Osteocyte (in vitro differentiated cells): ENCODE results near the gene CA5A. TPM values are rescaled to one million over a fixed set of nuclear protein-coding genes. Genes with fewer than 3 reads are reported as not detected.

Source experiments
- DNase-seq: peaks from one replicate; pipeline ENCODE4 v3.0.0; 2021; ENCODE audit warnings: mixed read lengths; ENCODE audit not compliant: unreplicated experiment; ENCODE audit errors: extremely low spot score
- H3K27ac Mint-ChIP-seq: one replicate; pipeline ENCODE4 v1.8.0; 2021; ENCODE audit warnings: mild to moderate bottlenecking, mixed read lengths; ENCODE audit not compliant: unreplicated experiment
- H3K27me3 Mint-ChIP-seq: one replicate; pipeline ENCODE4 v1.8.0; 2021; ENCODE audit warnings: mixed read lengths; ENCODE audit not compliant: unreplicated experiment
- H3K36me3 Mint-ChIP-seq: one replicate; pipeline ENCODE4 v1.8.0; 2021; ENCODE audit warnings: mixed read lengths; ENCODE audit not compliant: unreplicated experiment
- H3K4me1 Mint-ChIP-seq: one replicate; pipeline ENCODE4 v1.8.0; 2021; ENCODE audit warnings: mixed read lengths; ENCODE audit not compliant: unreplicated experiment
- H3K4me3 Mint-ChIP-seq: one replicate; pipeline ENCODE4 v1.8.0; 2021; ENCODE audit warnings: mild to moderate bottlenecking, moderate library complexity, mixed read lengths; ENCODE audit not compliant: unreplicated experiment
- H3K9me3 Mint-ChIP-seq: one replicate; pipeline ENCODE4 v1.8.0; 2021; ENCODE audit warnings: mixed read lengths; ENCODE audit not compliant: unreplicated experiment
- CTCF ChIP-seq: fragments of 200-600 bp; sonication (generic); IDR thresholded peaks from 2 replicates; pipeline ENCODE4 v1.5.0; 2021; ENCODE audit warnings: antibody characterized with exemption, mild to moderate bottlenecking, moderate library complexity
- total RNA-seq: library from RNA; stranded (reverse); gene quantifications from 2 replicates; pipeline ENCODE4 v1.2.1, GENCODE V29; 2021

CA5A gene
- total RNA-seq, 1 donor from 2014 or later = not detected

GRCh38 chr16:87954826-87955225, 18.5 kb upstream of the CA5A start:
- Mint-ChIP-seq H3K27ac (no peak overlapping the region), H3K36me3 (peaks cover 11% of the 10 kb centered on the region), H3K27me3 (no peaks in the 10 kb centered on the region), H3K9me3 (no peaks in the 10 kb centered on the region), H3K4me1 (peaks cover 38% of the 10 kb centered on the region), H3K4me3 (no peak overlapping the region)
- no peak for TF ChIP-seq CTCF
- no peak for DNase-seq

GRCh38 chr16:87954361-87954760, 18.0 kb upstream of the CA5A start:
- TF ChIP-seq CTCF = no peak
- H3K4me3 Mint-ChIP-seq = no peak overlapping the region
- peaks cover 38% of the 10 kb centered on the region for H3K4me1 Mint-ChIP-seq
- no peaks in the 10 kb centered on the region for H3K27me3 Mint-ChIP-seq
- peak overlapping the region; percentile 15 for H3K27ac Mint-ChIP-seq
- no peaks in the 10 kb centered on the region for H3K9me3 Mint-ChIP-seq
- H3K36me3 Mint-ChIP-seq = peaks cover 11% of the 10 kb centered on the region
- no peak for DNase-seq

GRCh38 chr16:87953308-87954215, 17.2 kb upstream of the CA5A start:
- peaks cover 38% of the 10 kb centered on the region for H3K4me1 Mint-ChIP-seq
- H3K9me3 Mint-ChIP-seq = no peaks in the 10 kb centered on the region
- TF ChIP-seq CTCF = no peak
- H3K27ac Mint-ChIP-seq = peak overlapping the region; percentile 29
- H3K4me3 Mint-ChIP-seq = peak overlapping the region; percentile 44
- DNase-seq = no peak
- H3K27me3 Mint-ChIP-seq = no peaks in the 10 kb centered on the region
- H3K36me3 Mint-ChIP-seq = peaks cover 11% of the 10 kb centered on the region

- no peaks in the 10 kb centered on the region for H3K27me3 Mint-ChIP-seq
- H3K36me3 Mint-ChIP-seq = peaks cover 11% of the 10 kb centered on the region
- H3K4me3 Mint-ChIP-seq = peak overlapping the region; percentile 76
- H3K4me1 Mint-ChIP-seq = peaks cover 38% of the 10 kb centered on the region
- no peaks in the 10 kb centered on the region for H3K9me3 Mint-ChIP-seq
- no peak for DNase-seq
- TF ChIP-seq CTCF = no peak
- no peak overlapping the region for H3K27ac Mint-ChIP-seq
These were observed 16.4 kb upstream of the CA5A start for GRCh38 chr16:87952751-87953150.
